H1 (cell line): Measurements from ENCODE around the gene RNF144A. TPM values are rescaled to one million over a fixed set of nuclear protein-coding genes. Genes with fewer than 3 reads are reported as not detected.

Experiments
- CTCF ChIA-PET: fragments of 300-600 bp; sonication (Branson Sonifier 250); formaldehyde crosslinking; loops from one replicate; lab custom pipeline; 2021; ENCODE audit not compliant: partially characterized antibody; lab: Charles Lee
- POLR2A ChIA-PET: fragments of 300-600 bp; sonication (Branson Sonifier 250); formaldehyde crosslinking; loops from one replicate; lab custom pipeline; 2021; ENCODE audit warnings: inconsistent platforms; ENCODE audit not compliant: partially characterized antibody; lab: Charles Lee
- DNase-seq, 2 experiments: peaks; one replicate each; pipeline versions ENCODE4 v3.0.0 to v3.0.0-alpha.2; 2010 to 2022; ENCODE audit warnings: low spot score in 2 of 2, low read depth in 1 of 2, mixed read lengths in 1 of 2
- FAIRE-seq: peaks from 2 replicates; lab custom pipeline; 2011; peaks lifted over from hg19 to GRCh38; lab: Jason Lieb, UNC
- H2AFZ ChIP-seq: 2 replicates; pipeline ENCODE4 v1.8.1; 2012; ENCODE audit warnings: low read length, inconsistent platforms
- H2AK5ac ChIP-seq: 2 replicates; pipeline ENCODE4 v1.6.1; 2013; ENCODE audit warnings: low read depth, low read length
- H2BK120ac ChIP-seq: replicated peaks from 2 replicates; pipeline ENCODE3; 2013; ENCODE audit warnings: low read depth, low read length, inconsistent platforms
- H2BK12ac ChIP-seq: 2 replicates; pipeline ENCODE4 v1.6.1; 2013; ENCODE audit warnings: low read depth, low read length
- H2BK15ac ChIP-seq: 2 replicates; pipeline ENCODE4 v1.6.1; 2013; ENCODE audit warnings: low read length
- H2BK20ac ChIP-seq: 2 replicates; pipeline ENCODE4 v1.6.1; 2013; ENCODE audit warnings: low read length
- H2BK5ac ChIP-seq: 2 replicates; pipeline ENCODE4 v1.6.1; 2013; ENCODE audit warnings: low read depth, low read length
- H3K14ac ChIP-seq: 2 replicates; pipeline ENCODE4 v1.6.1; 2013; ENCODE audit warnings: inconsistent platforms; ENCODE audit not compliant: insufficient read length
- H3K18ac ChIP-seq: 2 replicates; pipeline ENCODE4 v1.6.1; 2013; ENCODE audit warnings: low read length; ENCODE audit errors: extremely low read depth
- H3K23ac ChIP-seq: 2 replicates; pipeline ENCODE4 v1.6.1; 2013; ENCODE audit warnings: inconsistent platforms; ENCODE audit not compliant: insufficient read length
- H3K23me2 ChIP-seq: 2 replicates; pipeline ENCODE4 v1.6.1; 2013; ENCODE audit warnings: low read depth, low read length
- H3K27ac ChIP-seq: 2 replicates; pipeline ENCODE4 v1.6.1; 2011; ENCODE audit warnings: low read depth, low read length, inconsistent platforms
- H3K27me3 ChIP-seq, 4 experiments: replicated peaks in 1 of 4; 1 replicate in 1 of 4; 2 replicates in 3 of 4; pipeline versions ENCODE4 v1.6.1 to v1.8.1; 2011 to 2013; ENCODE audit warnings: low read length in 3 of 4, mild to moderate bottlenecking in 3 of 4, inconsistent platforms in 2 of 4, mixed read lengths in 2 of 4, moderate library complexity in 1 of 4; ENCODE audit not compliant: control insufficient read depth in 3 of 4, insufficient read depth in 3 of 4; ENCODE audit errors: extremely low read depth in 1 of 4
- H3K36me3 ChIP-seq, 4 experiments: 2 replicates each; pipeline versions ENCODE4 v1.6.1 to v1.8.1; 2011 to 2013; ENCODE audit warnings: mild to moderate bottlenecking in 4 of 4, low read length in 3 of 4, moderate library complexity in 2 of 4, control low read depth in 1 of 4, inconsistent platforms in 1 of 4; ENCODE audit not compliant: insufficient read depth in 4 of 4, control insufficient read depth in 2 of 4
- H3K4ac ChIP-seq: replicated peaks from 2 replicates; pipeline ENCODE3; 2013; ENCODE audit warnings: low read length, low read depth, mixed read lengths, inconsistent platforms; ENCODE audit not compliant: insufficient read length
- H3K4me1 ChIP-seq, 4 experiments: replicated peaks in 1 of 4; 1 replicate in 1 of 4; 2 replicates in 3 of 4; pipeline versions ENCODE4 v1.6.1 to v1.8.1; 2011 to 2013; ENCODE audit warnings: low read length in 3 of 4, inconsistent platforms in 2 of 4, mixed read lengths in 1 of 4; ENCODE audit not compliant: insufficient read depth in 4 of 4, control insufficient read depth in 3 of 4
- H3K4me2 ChIP-seq, 2 experiments: 2 replicates each; pipeline versions ENCODE4 v1.6.1 to v1.8.1; 2011 to 2013; ENCODE audit warnings: low read depth in 2 of 2, low read length in 2 of 2, control low read depth in 1 of 2, inconsistent platforms in 1 of 2, mild to moderate bottlenecking in 1 of 2; ENCODE audit not compliant: insufficient read depth in 1 of 2
- H3K4me3 ChIP-seq, 4 experiments: fragments of 200-600, 300-600 bp in 1 of 4; sonication (generic), shearing (Covaris generic), sonication (Bioruptor Twin) in 1 of 4; 2 replicates each; pipeline versions ENCODE4 v1.5.1 to v1.8.1; 2011 to 2016; ENCODE audit warnings: low read length in 4 of 4, low read depth in 3 of 4, control low read depth in 2 of 4, inconsistent platforms in 2 of 4, mild to moderate bottlenecking in 2 of 4, mixed read lengths in 1 of 4, moderate library complexity in 1 of 4; ENCODE audit not compliant: insufficient read depth in 2 of 4; ENCODE audit errors: extremely low read depth in 1 of 4
- H3K56ac ChIP-seq: replicated peaks from 2 replicates; pipeline ENCODE3; 2013; ENCODE audit warnings: low read depth, mild to moderate bottlenecking, mixed read lengths, low read length, inconsistent platforms; ENCODE audit not compliant: insufficient read length
- H3K79me1 ChIP-seq: 2 replicates; pipeline ENCODE4 v1.6.1; 2013; ENCODE audit warnings: low read depth, low read length, control low read depth
- H3K79me2 ChIP-seq, 2 experiments: 2 replicates each; pipeline versions ENCODE4 v1.6.1 to v1.8.1; 2012 to 2013; ENCODE audit warnings: low read length in 2 of 2, mild to moderate bottlenecking in 2 of 2, inconsistent platforms in 1 of 2; ENCODE audit not compliant: insufficient read depth in 2 of 2, control insufficient read depth in 1 of 2
- H3K9ac ChIP-seq, 4 experiments: replicated peaks in 1 of 4; 1 replicate in 1 of 4; 2 replicates in 3 of 4; pipeline versions ENCODE4 v1.6.1 to v1.8.1; 2011 to 2013; ENCODE audit warnings: low read depth in 3 of 4, low read length in 3 of 4, control low read depth in 2 of 4, mild to moderate bottlenecking in 2 of 4, moderate library complexity in 2 of 4, inconsistent platforms in 1 of 4; ENCODE audit errors: extremely low read depth in 1 of 4
- H3K9me3 ChIP-seq, 2 experiments: 2 replicates each; pipeline versions ENCODE4 v1.6.1 to v1.8.1; 2012 to 2013; ENCODE audit warnings: mild to moderate bottlenecking in 2 of 2, moderate library complexity in 2 of 2, control low read depth in 1 of 2, inconsistent platforms in 1 of 2, low read depth in 1 of 2, low read length in 1 of 2, mixed read lengths in 1 of 2; ENCODE audit not compliant: insufficient read depth in 2 of 2
- H4K20me1 ChIP-seq, 2 experiments: replicated peaks in 1 of 2; 2 replicates each; pipeline versions ENCODE3 to v1.8.1; 2011 to 2013; ENCODE audit warnings: inconsistent platforms in 2 of 2, low read length in 2 of 2, mild to moderate bottlenecking in 1 of 2; ENCODE audit not compliant: insufficient read depth in 2 of 2, control insufficient read depth in 1 of 2
- H4K5ac ChIP-seq: 2 replicates; pipeline ENCODE4 v1.6.1; 2013; ENCODE audit warnings: low read length, low read depth, mixed read lengths, inconsistent platforms; ENCODE audit not compliant: insufficient read length
- H4K8ac ChIP-seq: 2 replicates; pipeline ENCODE4 v1.8.0; 2013; ENCODE audit warnings: mild to moderate bottlenecking, moderate library complexity, low read length, inconsistent platforms; ENCODE audit not compliant: insufficient read depth; ENCODE audit errors: extremely low read depth
- H4K91ac ChIP-seq: replicated peaks from 2 replicates; pipeline ENCODE3; 2013; ENCODE audit warnings: low read length, mixed read lengths, inconsistent platforms; ENCODE audit not compliant: insufficient read length
- CBX8 ChIP-seq: fragments of 300-800, 300-1000 bp; sonication (generic); IDR thresholded peaks from 2 replicates; pipeline ENCODE4 v1.7.1; 2016; ENCODE audit warnings: low read depth, low read length, borderline replicate concordance
- CREB1 ChIP-seq: IDR thresholded peaks from 2 replicates; pipeline ENCODE4 v1.6.1; 2012; ENCODE audit warnings: inconsistent platforms
- E2F6 ChIP-seq: IDR thresholded peaks from 2 replicates; pipeline ENCODE4 v1.6.1; 2012; ENCODE audit warnings: inconsistent platforms
- EZH2 ChIP-seq: fragments of 200-600 bp; sonication (generic); IDR thresholded peaks from 2 replicates; pipeline ENCODE4 v1.7.1; 2012; ENCODE audit warnings: low read depth, mild to moderate bottlenecking, moderate library complexity, low read length, inconsistent platforms; ENCODE audit not compliant: severe bottlenecking
- HDAC2 ChIP-seq, 2 experiments: fragments of 300-600 bp in 1 of 2; sonication (generic) in 1 of 2; IDR thresholded peaks; 2 replicates each; pipeline ENCODE4 v1.6.1; 2011 to 2012; ENCODE audit warnings: low read depth in 2 of 2, low read length in 2 of 2, mild to moderate bottlenecking in 2 of 2, moderate library complexity in 2 of 2, borderline replicate concordance in 1 of 2, inconsistent platforms in 1 of 2
- JUN ChIP-seq: IDR thresholded peaks from 2 replicates; pipeline ENCODE4 v1.6.1; 2011; ENCODE audit warnings: low read depth, mild to moderate bottlenecking, improper control_type of control experiment, low read length
- KDM4A ChIP-seq: IDR thresholded peaks from one replicate; pipeline ENCODE4 v1.7.1; 2012; ENCODE audit warnings: low read depth, mild to moderate bottlenecking, moderate library complexity, low read length, inconsistent platforms; ENCODE audit not compliant: severe bottlenecking
- NRF1 ChIP-seq: IDR thresholded peaks from 2 replicates; pipeline ENCODE4 v1.6.1; 2011; ENCODE audit warnings: mild to moderate bottlenecking, low read depth, low read length, improper control_type of control experiment
- RXRA ChIP-seq: IDR thresholded peaks from 2 replicates; pipeline ENCODE4 v1.6.1; 2011; ENCODE audit warnings: low read depth, mild to moderate bottlenecking, low read length, moderate library complexity; ENCODE audit not compliant: insufficient read depth
- SUZ12 ChIP-seq: fragments of 200-600 bp; sonication (generic); IDR thresholded peaks from 2 replicates; pipeline ENCODE4 v1.6.1; 2012; ENCODE audit warnings: mild to moderate bottlenecking, inconsistent platforms, low read length, moderate library complexity, mixed read lengths
- TAF7 ChIP-seq: optimal IDR thresholded peaks from 2 replicates; pipeline ENCODE3; 2011; ENCODE audit warnings: low read depth, mild to moderate bottlenecking, inconsistent platforms, low read length, moderate library complexity, borderline replicate concordance
- WGBS, 2 experiments: shearing (Covaris generic) in 1 of 2; methylation state at CpG; one replicate each; pipeline versions ENCODE4 v1.1.6 to v1.1.7; 2013 to 2015; ENCODE audit warnings: low lambda C conversion rate in 2 of 2, mixed read lengths in 2 of 2, inconsistent platforms in 1 of 2, low coverage in 1 of 2, missing lambda C conversion rate in 1 of 2; ENCODE audit not compliant: insufficient replicate concordance in 2 of 2, insufficient coverage in 1 of 2, insufficient read length in 1 of 2; ENCODE audit errors: extremely low coverage in 1 of 2, missing lambda C conversion rate in 1 of 2; 5-methylcytosine and 5-hydroxymethylcytosine counted together
- polyA plus RNA-seq, 7 experiments: library from polyadenylated mRNA; depleted of rRNA in 3 of 7; stranded (reverse) in 5 of 7; unstranded in 2 of 7; fragments of >200 nt in 5 of 7; fragments of 200-250 nt in 2 of 7; gene quantifications; 1 replicate in 5 of 7; 2 replicates in 1 of 7; 4 replicates in 1 of 7; pipeline versions ENCODE4 v1.2.1 to v1.2.3, GENCODE V29; 2011 to 2013; ENCODE audit warnings: missing spikeins in 2 of 7, mixed read lengths in 2 of 7
- total RNA-seq: library from RNA; stranded (reverse); fragmentation: NEBNext Ultra II Directional; extraction: Animal tissue kit (Norgen Biotek cat#: 25700); gene quantifications from 2 replicates; pipeline ENCODE4 v1.2.1, GENCODE V29; 2021
- TF ChIP-seq, protein P1 (sequence below): IDR thresholded peaks from 2 replicates; pipeline ENCODE4 v1.6.1; 2012; ENCODE audit warnings: inconsistent platforms

The RNF144A gene
- total and polyA plus RNA-seq, 2 of the 8 experiments (the other 6 are each of a cell fraction or from before 2014, with no cell fraction given), result 14.0 to 15.0 TPM

DNA sequence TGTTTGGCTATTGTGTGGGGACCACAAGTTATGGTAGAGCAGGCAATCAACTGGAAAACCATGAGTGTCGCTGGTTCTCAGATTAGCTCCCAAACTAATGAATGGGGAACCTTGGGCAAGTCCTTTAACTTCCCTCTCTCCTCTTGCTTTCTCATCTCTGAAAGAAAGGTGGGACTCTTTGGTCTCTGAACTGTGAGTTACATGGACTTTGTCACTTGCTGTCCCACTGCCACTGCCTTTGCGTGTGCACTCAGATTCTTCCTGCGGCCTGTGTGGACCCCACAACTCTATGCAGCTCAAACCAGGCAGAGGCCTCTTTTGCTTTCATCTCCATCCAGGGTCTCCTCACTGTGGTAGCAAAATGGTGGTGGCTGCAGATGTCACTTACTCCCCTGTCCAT lies 86.7 kb downstream of the RNF144A start:
- Histone ChIP-seq H2BK20ac (no peak overlapping the region), H3K4me1 (no peaks in the 10 kb centered on the region), H4K5ac (no peak overlapping the region), H4K8ac (no peak overlapping the region), H2BK5ac (no peak overlapping the region), H3K14ac (no peak overlapping the region), H3K18ac (no peak overlapping the region), H4K91ac (no peak overlapping the region), H3K27ac (no peak overlapping the region), H2BK12ac (no peak overlapping the region), H2BK120ac (no peak overlapping the region), H3K56ac (no peak overlapping the region), H3K23ac (no peak overlapping the region), H3K4me3 (no peak overlapping the region), H4K20me1 (no peaks in the 10 kb centered on the region), H3K79me2 (no peaks in the 10 kb centered on the region), H3K23me2 (no peaks in the 10 kb centered on the region), H3K9me3 (no peaks in the 10 kb centered on the region), H3K4me2 (no peak overlapping the region), H2AK5ac (no peak overlapping the region), H3K36me3 (no peaks in the 10 kb centered on the region), H3K79me1 (no peaks in the 10 kb centered on the region), H2BK15ac (no peak overlapping the region), H3K27me3 (no peaks in the 10 kb centered on the region), H2AFZ (no peak overlapping the region), H3K9ac (no peak overlapping the region), H3K4ac (no peak overlapping the region)
- ChIA-PET POLR2A (no interaction called here), CTCF (interaction anchor here (1.1 to 14.3 kb wide), 3 partner anchors 10 to 84 kb away, joined by 3 to 132 read pairs (median 8); no protein-coding TSS in a partner anchor)
- no peak for FAIRE-seq
- 91% methylated on average over 3 of the region's 3 CpGs; no CpG with 5 or more reads in 1 of the 2 experiments for WGBS, 2 experiments
- no peak for DNase-seq
- TF ChIP-seq CBX8, result no peak
- no peak for TF ChIP-seq CREB1
- TF ChIP-seq EZH2, result no peak
- TF ChIP-seq TAF7, result no peak
- TF ChIP-seq, protein P1, sequence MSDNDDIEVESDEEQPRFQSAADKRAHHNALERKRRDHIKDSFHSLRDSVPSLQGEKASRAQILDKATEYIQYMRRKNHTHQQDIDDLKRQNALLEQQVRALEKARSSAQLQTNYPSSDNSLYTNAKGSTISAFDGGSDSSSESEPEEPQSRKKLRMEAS, result no peak
- TF ChIP-seq JUN, result no peak
- no peak for TF ChIP-seq E2F6
- no peak for TF ChIP-seq SUZ12
- no peak for TF ChIP-seq KDM4A
- no peak for TF ChIP-seq HDAC2 (IDR thresholded peaks at IDR 0.05; ENCODE audit: borderline replicate concordance in 1 of 2, low read depth in 2 of 2, low read length in 2 of 2)
- TF ChIP-seq NRF1, result no peak
- TF ChIP-seq RXRA, result no peak
